ENCODE data around the gene C1QL1.

Gene C1QL1

GRCh38 chr17:44982113-44982702 is 14.1 kb upstream of the C1QL1 start:
- Histone ChIP-seq H3K4me2 (ENCODE audit: low read length) (no peak overlapping the region), H4K20me1 (ENCODE audit: control insufficient read depth, insufficient read depth, low read depth, low read length) (no peaks in the 10 kb centered on the region), H3K27me3 (ENCODE audit: control insufficient read depth, low read length) (peaks cover 54% of the 10 kb centered on the region), H3K4me3 (ENCODE audit: low read length) (no peak overlapping the region), H3K9me3 (ENCODE audit: control insufficient read depth, insufficient read depth, low read length) (no peaks in the 10 kb centered on the region; the same call in 1 of the 2 replicates), H3K4me1 (ENCODE audit: control insufficient read depth, low read length) (peaks cover 2% of the 10 kb centered on the region), H3K79me2 (ENCODE audit: control insufficient read depth, low read length) (no peaks in the 10 kb centered on the region), H3K27ac (ENCODE audit: low read depth, low read length) (no peak overlapping the region), H3K36me3 (ENCODE audit: control insufficient read depth, low read length) (no peaks in the 10 kb centered on the region), H3F3A (ENCODE audit: control insufficient read depth, insufficient read depth) (no peaks in the 10 kb centered on the region), H3K9me2 (replicated peaks; ENCODE audit: control insufficient read depth, low read length) (no peaks in the 10 kb centered on the region)
- no peak for TF ChIP-seq CTCF (IDR thresholded peaks at IDR 0.05; ENCODE audit: low read depth, low read length, poor library complexity, severe bottlenecking)
- no peak for TF ChIP-seq EZH2phosphoT487 (IDR thresholded peaks at IDR 0.05; ENCODE audit: borderline replicate concordance, low read length)

GRCh38 chr17:44981221-44981968 is 13.3 kb upstream of the C1QL1 start:
- H4K20me1 ChIP-seq (ENCODE audit: control insufficient read depth, insufficient read depth, low read depth, low read length), result no peaks in the 10 kb centered on the region
- no peaks in the 10 kb centered on the region for H3K79me2 ChIP-seq (ENCODE audit: control insufficient read depth, low read length)
- no peaks in the 10 kb centered on the region for H3K36me3 ChIP-seq (ENCODE audit: control insufficient read depth, low read length)
- no peaks in the 10 kb centered on the region; the same call in 1 of the 2 replicates for H3K9me3 ChIP-seq (ENCODE audit: control insufficient read depth, insufficient read depth, low read length)
- TF ChIP-seq EZH2phosphoT487 (IDR thresholded peaks at IDR 0.05; ENCODE audit: borderline replicate concordance, low read length) (no peak), CTCF (IDR thresholded peaks at IDR 0.05; ENCODE audit: low read depth, low read length, poor library complexity, severe bottlenecking) (no peak)
- H3K27me3 ChIP-seq (ENCODE audit: control insufficient read depth, low read length), result peaks cover 61% of the 10 kb centered on the region
- H3F3A ChIP-seq (ENCODE audit: control insufficient read depth, insufficient read depth), result no peaks in the 10 kb centered on the region
- no peaks in the 10 kb centered on the region for H3K4me1 ChIP-seq (ENCODE audit: control insufficient read depth, low read length)
- no peaks in the 10 kb centered on the region for H3K9me2 ChIP-seq (replicated peaks; ENCODE audit: control insufficient read depth, low read length)
- no peak overlapping the region for H3K4me2 ChIP-seq (ENCODE audit: low read length)
- no peak overlapping the region for H3K27ac ChIP-seq (ENCODE audit: low read depth, low read length)
- H3K4me3 ChIP-seq (ENCODE audit: low read length), result no peak overlapping the region

- TF ChIP-seq EZH2phosphoT487 (IDR thresholded peaks at IDR 0.05; ENCODE audit: borderline replicate concordance, low read length), result no peak
- no peak for TF ChIP-seq CTCF (IDR thresholded peaks at IDR 0.05; ENCODE audit: low read depth, low read length, poor library complexity, severe bottlenecking)
- Histone ChIP-seq H4K20me1 (ENCODE audit: control insufficient read depth, insufficient read depth, low read depth, low read length) (no peaks in the 10 kb centered on the region), H3F3A (ENCODE audit: control insufficient read depth, insufficient read depth) (no peaks in the 10 kb centered on the region), H3K36me3 (ENCODE audit: control insufficient read depth, low read length) (no peaks in the 10 kb centered on the region), H3K27ac (ENCODE audit: low read depth, low read length) (no peak overlapping the region), H3K9me2 (replicated peaks; ENCODE audit: control insufficient read depth, low read length) (no peaks in the 10 kb centered on the region), H3K4me1 (ENCODE audit: control insufficient read depth, low read length) (no peaks in the 10 kb centered on the region), H3K9me3 (ENCODE audit: control insufficient read depth, insufficient read depth, low read length) (no peaks in the 10 kb centered on the region), H3K27me3 (ENCODE audit: control insufficient read depth, low read length) (peaks cover 65% of the 10 kb centered on the region), H3K4me2 (ENCODE audit: low read length) (no peak overlapping the region), H3K79me2 (ENCODE audit: control insufficient read depth, low read length) (no peaks in the 10 kb centered on the region), H3K4me3 (ENCODE audit: low read length) (no peak overlapping the region)
Observed at GRCh38 chr17:44979426-44979995, 11.4 kb upstream of the C1QL1 start.

All from DOHH2 (cell line).